Measurements from ENCODE around the gene AMBRA1.
A peak's percentile ranks its signal among the peaks of the same experiment; 100 is the strongest.

Gene AMBRA1

GRCh38 chr11:46435679-46436078 is 158.1 kb downstream of the AMBRA1 start:
- DNase-seq: no peak

- DNase-seq: no peak
These were observed 162.6 kb downstream of the AMBRA1 start for GRCh38 chr11:46431211-46431610.

- no peak for DNase-seq
These were observed 164.1 kb downstream of the AMBRA1 start for GRCh38 chr11:46429717-46430116.

GRCh38 chr11:46427364-46427763 is 166.5 kb downstream of the AMBRA1 start:
- no peak for DNase-seq

GRCh38 chr11:46426233-46426991 is 167.4 kb downstream of the AMBRA1 start:
- no peak for DNase-seq

- no peak for DNase-seq
These were observed 171.2 kb downstream of the AMBRA1 start for GRCh38 chr11:46422588-46422987.

- no peak for DNase-seq
These were observed 172.5 kb downstream of the AMBRA1 start for GRCh38 chr11:46421257-46421880.

GRCh38 chr11:46420513-46420912 is 173.3 kb downstream of the AMBRA1 start:
- no peak for DNase-seq

GRCh38 chr11:46418751-46419150 is 175.1 kb downstream of the AMBRA1 start:
- no peak for DNase-seq

- DNase-seq: no peak
These were observed 176.1 kb downstream of the AMBRA1 start for GRCh38 chr11:46417711-46418110.

- DNase-seq: no peak
These were observed 178.9 kb downstream of the AMBRA1 start for GRCh38 chr11:46414879-46415278.

GRCh38 chr11:46414466-46414796 is 179.4 kb downstream of the AMBRA1 start:
- DNase-seq: no peak

- DNase-seq: no peak
These were observed 179.9 kb downstream of the AMBRA1 start for GRCh38 chr11:46413760-46414465.

GRCh38 chr11:46410021-46410420 is 183.8 kb downstream of the AMBRA1 start:
- peak; percentile 75 for DNase-seq

- DNase-seq: no peak
These were observed 185.3 kb downstream of the AMBRA1 start for GRCh38 chr11:46408407-46408986.

GRCh38 chr11:46407635-46408034 is 186.2 kb downstream of the AMBRA1 start:
- DNase-seq: no peak

GRCh38 chr11:46404476-46405017 is 189.3 kb downstream of the AMBRA1 start:
- DNase-seq: no peak

- no peak for DNase-seq
These were observed 190.6 kb downstream of the AMBRA1 start for GRCh38 chr11:46402957-46403902.

- no peak for DNase-seq
These were observed 196.3 kb downstream of the AMBRA1 start for GRCh38 chr11:46397526-46397925.

GRCh38 chr11:46393759-46394158 is 200.1 kb downstream of the AMBRA1 start:
- DNase-seq: no peak

GRCh38 chr11:46393231-46393616 is 200.6 kb downstream of the AMBRA1 start:
- no peak for DNase-seq

Data from islet precursor cell (in vitro differentiated cells).